Activated CD4-positive, CD25-positive, alpha-beta regulatory T cell (primary cell): ENCODE data around the gene PIAS1.
"Not testable (repeated sequence)": the region's sequence is repeated elsewhere in the genome, so short reads cannot be mapped to it uniquely, and the experiment has no call there.

ENCODE experiments used
- DNase-seq, 4 experiments: peaks; one replicate each; lab custom pipeline; 2025; lab: John Stamatoyannopoulos, UW

The PIAS1 gene

GRCh38 chr15:68204361-68204760 is 150.2 kb downstream of the PIAS1 start:
- DNase-seq, result no peak

GRCh38 chr15:68204776-68205557 is 150.9 kb downstream of the PIAS1 start, which contains the start of gene CALML4:
TSS of gene CALML4 (minus strand) at chr15:68205332. CDS start at chr15:68205247, 85 bp downstream.
- no peak for DNase-seq

GRCh38 chr15:68205558-68205944 is 151.4 kb downstream of the PIAS1 start:
- DNase-seq, result no peak

DNA sequence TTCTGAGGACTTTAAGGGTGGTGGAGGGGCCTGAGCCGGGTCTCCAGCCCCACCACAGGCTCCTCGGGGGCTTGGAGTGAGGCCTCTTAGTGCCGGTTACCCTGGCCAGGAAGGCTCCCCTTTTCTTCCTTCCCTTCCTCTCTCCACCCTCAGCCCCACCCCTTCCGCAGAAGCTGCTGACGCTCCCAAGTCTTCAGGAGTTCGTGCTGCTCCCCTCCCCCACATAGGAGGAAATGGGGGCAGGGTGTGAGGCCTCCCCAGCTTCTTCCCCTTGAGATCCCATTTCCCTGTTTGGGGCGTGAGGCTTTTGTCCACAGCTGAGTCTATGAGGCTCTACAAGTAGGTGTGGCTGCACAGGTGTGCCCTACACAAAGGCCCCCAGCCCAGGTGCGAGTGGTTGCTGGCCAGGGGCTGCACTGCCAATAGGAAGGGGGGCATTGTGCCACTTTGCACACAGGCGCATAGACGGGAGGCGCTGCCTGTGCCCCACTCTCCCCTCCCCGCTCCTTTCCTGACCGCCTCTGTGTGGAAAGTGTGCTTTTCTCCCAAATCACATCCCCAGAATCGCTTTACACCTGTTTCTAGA is 151.9 kb downstream of the PIAS1 start:
- DNase-seq, result no peak

GRCh38 chr15:68206711-68207151 is 152.6 kb downstream of the PIAS1 start:
- DNase-seq, result no peak

DNA sequence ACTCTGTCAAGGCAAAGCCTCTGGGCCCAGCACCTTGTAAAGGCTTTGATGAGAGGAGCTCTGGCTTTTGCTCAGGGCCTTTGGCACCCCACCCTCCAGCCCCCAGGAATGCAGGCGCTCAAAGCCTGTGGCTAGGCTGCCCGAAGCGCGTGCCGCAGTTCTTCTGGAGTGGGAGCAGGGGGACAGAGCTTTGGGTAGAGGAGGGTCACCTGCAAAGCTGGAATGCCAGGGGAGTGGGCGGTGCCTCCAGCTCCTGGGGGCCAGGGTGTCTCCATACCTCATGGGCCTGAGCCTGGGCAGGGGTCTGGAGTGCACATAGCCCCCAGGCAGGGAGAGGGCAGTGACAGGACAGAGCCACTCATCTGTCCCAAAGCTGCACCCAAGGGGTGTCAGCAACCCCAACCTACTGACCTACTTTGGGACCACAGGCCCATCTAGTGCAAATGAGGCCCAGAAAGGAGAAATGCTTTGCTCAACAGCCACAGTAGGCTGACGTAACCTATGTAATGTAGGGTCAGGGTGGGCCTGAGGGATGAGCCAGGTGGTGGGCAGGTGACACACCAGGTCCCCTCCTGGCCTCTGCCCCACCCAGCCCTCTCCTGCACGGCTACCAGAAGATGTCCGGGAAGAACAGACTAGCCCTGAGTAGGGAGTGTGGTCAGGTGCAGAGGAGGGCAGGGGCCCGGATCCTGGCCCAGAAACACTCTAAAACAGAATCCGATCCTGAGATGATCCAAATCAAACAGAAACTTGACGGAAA is 153.2 kb downstream of the PIAS1 start:
- DNase-seq, result no peak

DNA sequence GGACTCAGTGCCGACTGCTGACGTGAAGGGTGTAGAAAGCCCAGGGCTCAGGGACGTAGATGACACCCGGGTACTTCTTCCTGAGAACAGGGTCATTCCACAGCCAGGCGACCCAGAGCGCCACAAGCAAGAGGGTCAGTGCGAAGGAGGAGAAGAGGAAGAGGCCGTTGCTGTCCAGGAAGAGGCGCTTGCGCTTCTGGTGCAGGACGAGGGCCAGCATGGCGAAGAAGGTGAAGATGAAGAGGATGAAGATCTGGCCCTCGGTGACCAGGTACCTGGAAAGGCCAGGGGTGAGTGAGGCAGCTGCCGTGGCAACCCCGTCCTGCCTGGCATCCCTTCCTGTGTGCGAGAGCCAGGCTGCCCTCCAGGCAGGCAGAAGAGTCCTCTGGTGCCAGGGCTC is 154.0 kb downstream of the PIAS1 start:
- DNase-seq, result no peak

GRCh38 chr15:68208636-68209240 is 154.6 kb downstream of the PIAS1 start:
- DNase-seq, result no peak

DNA sequence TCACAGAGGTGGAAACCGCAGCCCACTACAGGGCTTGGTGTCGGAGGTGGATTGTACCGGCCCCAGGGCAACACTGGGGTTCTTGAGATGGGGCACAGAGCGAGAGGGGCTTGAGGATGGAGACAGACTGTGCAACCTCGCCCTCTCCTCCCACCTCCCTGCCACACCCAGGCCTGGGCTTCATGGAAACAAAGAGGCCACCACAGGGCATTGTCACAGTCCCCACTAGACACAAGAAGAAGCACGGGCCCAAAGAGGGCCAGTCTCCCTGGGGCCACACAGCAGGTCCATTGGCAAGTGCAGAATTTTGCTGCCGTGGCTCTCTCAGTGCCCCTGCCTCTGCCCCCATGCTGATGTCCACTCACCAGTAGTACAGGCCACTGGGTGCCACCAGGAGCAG is 155.2 kb downstream of the PIAS1 start:
- no peak for DNase-seq

- DNase-seq, result no peak
Measured at GRCh38 chr15:68209735-68210408, 155.8 kb downstream of the PIAS1 start.

GRCh38 chr15:68210409-68210756 is 156.3 kb downstream of the PIAS1 start:
- no peak for DNase-seq

- DNase-seq, result peak; percentile 10 to 42 (median 22)
Measured at GRCh38 chr15:68210821-68211655, 156.9 kb downstream of the PIAS1 start.

GRCh38 chr15:68211656-68212320 is 157.7 kb downstream of the PIAS1 start:
- DNase-seq, result no peak

- DNase-seq, result not testable (repeated sequence)
Measured at GRCh38 chr15:68213491-68213845, 159.4 kb downstream of the PIAS1 start.

GRCh38 chr15:68213991-68214837 is 160.1 kb downstream of the PIAS1 start:
- no peak for DNase-seq

GRCh38 chr15:68214838-68215254 is 160.7 kb downstream of the PIAS1 start:
- DNase-seq, result no peak

GRCh38 chr15:68217341-68217740 is 163.2 kb downstream of the PIAS1 start:
- DNase-seq, result no peak

DNA sequence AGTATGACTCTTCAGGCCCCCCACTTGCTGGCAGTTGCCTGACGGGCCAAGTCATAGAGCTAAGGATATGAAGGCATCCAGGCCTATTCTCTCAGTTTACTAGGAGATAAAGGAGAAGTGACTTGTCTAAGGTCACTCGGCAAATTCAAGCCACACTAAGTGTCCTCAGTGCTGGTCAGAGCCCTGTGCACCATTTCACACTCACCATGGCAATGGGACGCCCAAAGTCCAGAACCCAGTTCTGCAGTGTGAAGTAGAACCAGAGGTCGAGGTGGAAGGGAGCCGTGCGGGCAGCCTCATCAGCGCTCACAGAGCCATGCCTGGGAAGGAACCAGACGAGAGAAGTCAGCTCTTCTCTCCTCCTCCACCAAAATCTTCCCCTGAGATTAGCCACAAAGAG is 164.2 kb downstream of the PIAS1 start:
- DNase-seq, result no peak
